Measurements from ENCODE around the gene COG2. TPM values are rescaled to one million over a fixed set of nuclear protein-coding genes. Genes with fewer than 3 reads are reported as not detected.

COG2 gene
- total RNA-seq, 1 experiment from 2014 or later: 21.5 TPM

- Histone ChIP-seq H3K4me1 (replicated peaks; ENCODE audit: insufficient read depth) (no peaks in the 10 kb centered on the region), H3K79me2 (ENCODE audit: low read depth) (no peaks in the 10 kb centered on the region), H3K4me3 (no peak overlapping the region), H3K9me3 (ENCODE audit: insufficient read depth, low read depth) (no peaks in the 10 kb centered on the region), H3K36me3 (ENCODE audit: low read depth) (no peaks in the 10 kb centered on the region), H3K27me3 (ENCODE audit: insufficient read depth, low read depth) (peaks cover 45% of the 10 kb centered on the region), H3F3A (ENCODE audit: insufficient read depth, low read depth) (no peaks in the 10 kb centered on the region), H3K9me2 (ENCODE audit: insufficient read depth) (no peaks in the 10 kb centered on the region), H3K4me2 (no peak overlapping the region), H2AFZ (no peak overlapping the region), H4K20me1 (ENCODE audit: insufficient read depth) (no peaks in the 10 kb centered on the region), H3K27ac (no peak overlapping the region)
- TF ChIP-seq EZH2 (IDR thresholded peaks at IDR 0.05; ENCODE audit: low read depth): no peak
- no peak for TF ChIP-seq CTCF (conservative IDR thresholded peaks at IDR 0.05)
- intact Hi-C loops (cut with micrococcal nuclease; ENCODE audit: unreplicated experiment): loop anchor here (10.0 kb wide), 1 partner anchor 970 kb away; no protein-coding TSS in a partner anchor
- CTCF ChIA-PET: no interaction called here
- POLR2A ChIA-PET (ENCODE audit: unreplicated experiment): no interaction called here
- no peak for DNase-seq
- BruUV-seq (replicated peaks): no TSS peak
Observed at GRCh38 chr1:230634384-230634783, 7.9 kb upstream of the COG2 start.

- Histone ChIP-seq H3K36me3 (ENCODE audit: low read depth) (no peaks in the 10 kb centered on the region), H3K4me1 (replicated peaks; ENCODE audit: insufficient read depth) (0 out of 2 replicates have a peak, but pooled peaks cover 4% of the 10 kb centered on the region), H3K79me2 (ENCODE audit: low read depth) (no peaks in the 10 kb centered on the region), H3K27ac (no peak overlapping the region), H3K9me3 (ENCODE audit: insufficient read depth, low read depth) (no peaks in the 10 kb centered on the region), H2AFZ (no peak overlapping the region), H3K4me2 (no peak overlapping the region), H3K4me3 (no peak overlapping the region), H4K20me1 (ENCODE audit: insufficient read depth) (no peaks in the 10 kb centered on the region), H3K9me2 (ENCODE audit: insufficient read depth) (no peaks in the 10 kb centered on the region), H3K27me3 (ENCODE audit: insufficient read depth, low read depth) (peaks cover 54% of the 10 kb centered on the region), H3F3A (ENCODE audit: insufficient read depth, low read depth) (no peaks in the 10 kb centered on the region; the same call in 1 of the 2 replicates)
- TF ChIP-seq EZH2 (IDR thresholded peaks at IDR 0.05; ENCODE audit: low read depth): no peak
- TF ChIP-seq CTCF (conservative IDR thresholded peaks at IDR 0.05): no peak
- POLR2A ChIA-PET (ENCODE audit: unreplicated experiment): no interaction called here
- no TSS peak for BruUV-seq (replicated peaks)
- CTCF ChIA-PET: no interaction called here
- no peak for DNase-seq
- intact Hi-C loops (cut with micrococcal nuclease; ENCODE audit: unreplicated experiment): loop anchor here (10.0 kb wide), 1 partner anchor 968 kb away; no protein-coding TSS in a partner anchor
Observed at GRCh38 chr1:230636575-230637148, 5.6 kb upstream of the COG2 start.

GRCh38 chr1:230639714-230640209 lies 2.5 kb upstream of the COG2 start:
- no peak for TF ChIP-seq CTCF (conservative IDR thresholded peaks at IDR 0.05)
- no peak for TF ChIP-seq EZH2 (IDR thresholded peaks at IDR 0.05; ENCODE audit: low read depth)
- Histone ChIP-seq H3K4me2 (no peak overlapping the region), H4K20me1 (ENCODE audit: insufficient read depth) (peaks cover 12% of the 10 kb centered on the region; the same call in 1 of the 2 replicates), H3K4me1 (replicated peaks; ENCODE audit: insufficient read depth) (peaks cover 18% of the 10 kb centered on the region), H3K36me3 (ENCODE audit: low read depth) (no peaks in the 10 kb centered on the region), H2AFZ (no peak overlapping the region), H3K27me3 (ENCODE audit: insufficient read depth, low read depth) (peaks cover 55% of the 10 kb centered on the region), H3K79me2 (ENCODE audit: low read depth) (peaks cover 21% of the 10 kb centered on the region), H3K9me3 (ENCODE audit: insufficient read depth, low read depth) (no peaks in the 10 kb centered on the region), H3K9me2 (ENCODE audit: insufficient read depth) (no peaks in the 10 kb centered on the region), H3K4me3 (no peak overlapping the region), H3F3A (ENCODE audit: insufficient read depth, low read depth) (no peaks in the 10 kb centered on the region; the same call in 1 of the 2 replicates), H3K27ac (no peak overlapping the region)
- CTCF ChIA-PET: no interaction called here
- no TSS peak for BruUV-seq (replicated peaks)
- DNase-seq: no peak
- POLR2A ChIA-PET (ENCODE audit: unreplicated experiment): no interaction called here
- intact Hi-C loops (cut with micrococcal nuclease; ENCODE audit: unreplicated experiment): loop anchor here (5.0 to 10.0 kb wide), 4 partner anchors 113 to 965 kb away; partner anchors contain the start of genes C1orf198, EXOC8 and SPRTN

All from PC-9 (cell line).